Muscle layer of colon (tissue), 2 donors: Measurements from ENCODE around the gene ELOVL7.

Source experiments
- H3K27ac ChIP-seq: one replicate; pipeline ENCODE4 v1.7.0; 2013; ENCODE audit warnings: low read depth, mild to moderate bottlenecking, low read length, moderate library complexity
- H3K27me3 ChIP-seq, 2 donors: one replicate each; pipeline ENCODE4 v1.7.0; 2013; ENCODE audit warnings: low read length in 2 of 2, mild to moderate bottlenecking in 2 of 2; ENCODE audit not compliant: insufficient read depth in 2 of 2, control insufficient read depth in 1 of 2
- H3K36me3 ChIP-seq: one replicate; pipeline ENCODE4 v1.7.0; 2013; ENCODE audit warnings: mild to moderate bottlenecking, low read length; ENCODE audit not compliant: insufficient read depth
- H3K4me1 ChIP-seq: one replicate; pipeline ENCODE4 v1.7.0; 2013; ENCODE audit warnings: mild to moderate bottlenecking, low read length; ENCODE audit not compliant: insufficient read depth
- H3K4me3 ChIP-seq, 2 donors: one replicate each; pipeline ENCODE4 v1.7.0; 2013; ENCODE audit warnings: low read length in 2 of 2, low read depth in 1 of 2, mild to moderate bottlenecking in 1 of 2, moderate library complexity in 1 of 2
- H3K9ac ChIP-seq: one replicate; pipeline ENCODE4 v1.7.0; 2013; ENCODE audit warnings: low read length
- H3K9me3 ChIP-seq: one replicate; pipeline ENCODE4 v1.7.0; 2013; ENCODE audit warnings: mild to moderate bottlenecking, low read length
- donor health status: abdominal sarcoma.
- donor health status: Adenocarcinoma of cecum.

ELOVL7 gene

DNA sequence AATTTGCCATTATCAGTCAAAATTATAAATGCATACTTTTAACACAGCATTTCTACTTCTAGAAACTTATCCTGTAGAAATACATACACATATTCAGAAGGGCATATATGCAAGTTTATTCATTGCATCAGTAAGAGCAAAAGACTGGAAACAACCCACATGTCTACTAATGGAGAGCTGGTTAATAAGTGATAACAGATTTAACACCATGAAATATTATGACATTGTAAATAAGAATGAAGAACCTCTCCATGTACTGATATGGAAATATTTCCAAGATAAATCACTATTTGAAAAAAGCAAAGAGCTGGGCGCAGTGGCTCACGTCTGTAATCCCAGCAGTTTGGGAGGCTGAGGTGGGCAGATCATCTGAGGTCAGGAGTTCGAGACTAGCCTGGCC lies 54.5 kb downstream of the ELOVL7 start:
- no peaks in the 10 kb centered on the region for H3K36me3 ChIP-seq
- H3K27ac ChIP-seq: no peak overlapping the region
- H3K9me3 ChIP-seq: no peaks in the 10 kb centered on the region
- no peaks in the 10 kb centered on the region for H3K27me3 ChIP-seq
- H3K9ac ChIP-seq: no peak overlapping the region
- no peak overlapping the region for H3K4me3 ChIP-seq
- H3K4me1 ChIP-seq: no peaks in the 10 kb centered on the region

DNA sequence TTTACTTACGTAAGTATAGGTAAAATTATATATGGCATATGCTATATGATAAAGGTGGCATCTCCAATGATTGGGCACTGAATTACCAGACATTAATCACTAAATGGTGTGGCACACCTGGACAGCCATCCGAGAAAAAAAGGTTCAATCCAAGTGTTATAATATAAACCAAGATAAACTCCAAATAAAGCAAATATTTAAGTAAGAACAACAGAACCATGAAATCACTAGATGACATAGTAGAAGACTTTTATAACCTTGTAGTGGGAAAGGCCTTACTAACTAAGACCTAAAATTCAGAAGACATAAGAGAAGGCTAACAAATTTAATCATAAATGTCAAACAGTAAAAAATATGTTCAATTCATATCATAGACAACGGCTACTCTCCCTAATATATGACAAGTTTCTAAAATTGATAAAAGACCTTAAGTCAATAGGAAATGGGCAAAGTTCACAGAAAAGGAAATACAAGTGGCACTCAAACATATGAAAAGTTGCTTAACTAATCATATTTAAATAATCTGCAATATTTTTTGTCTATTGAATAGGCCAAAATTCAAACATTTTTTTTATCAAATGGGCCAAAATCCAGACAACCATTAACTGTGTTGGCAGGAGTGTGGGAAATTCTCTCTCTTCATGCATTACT lies 55.1 kb downstream of the ELOVL7 start:
- no peak overlapping the region for H3K4me3 ChIP-seq
- no peaks in the 10 kb centered on the region for H3K27me3 ChIP-seq
- no peaks in the 10 kb centered on the region for H3K36me3 ChIP-seq
- no peak overlapping the region for H3K9ac ChIP-seq
- H3K27ac ChIP-seq: no peak overlapping the region
- no peaks in the 10 kb centered on the region for H3K4me1 ChIP-seq
- H3K9me3 ChIP-seq: no peaks in the 10 kb centered on the region

DNA sequence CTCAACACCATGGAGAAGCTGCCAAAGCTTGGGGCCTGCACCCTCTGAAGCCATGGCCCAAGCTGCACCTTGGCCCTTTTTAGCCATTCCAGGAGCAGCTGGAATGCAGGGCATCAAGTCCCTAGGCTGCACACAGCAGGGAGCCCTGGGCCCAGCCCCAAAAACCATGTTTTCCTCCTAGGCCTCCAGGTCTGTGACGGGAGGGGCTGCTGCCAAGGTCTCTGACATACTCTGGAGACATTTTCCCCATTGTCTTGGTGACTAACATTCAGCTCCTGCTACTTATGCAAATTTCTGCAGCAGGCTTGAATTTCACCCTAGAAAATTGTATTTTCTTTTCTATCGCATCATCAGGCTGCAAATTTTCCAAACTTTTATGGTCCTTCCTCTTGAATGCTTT lies 64.6 kb downstream of the ELOVL7 start:
- Histone ChIP-seq H3K27ac (no peak overlapping the region), H3K4me1 (no peaks in the 10 kb centered on the region), H3K36me3 (no peaks in the 10 kb centered on the region), H3K9me3 (no peaks in the 10 kb centered on the region), H3K9ac (no peak overlapping the region), H3K4me3 (no peak overlapping the region), H3K27me3 (no peaks in the 10 kb centered on the region)

DNA sequence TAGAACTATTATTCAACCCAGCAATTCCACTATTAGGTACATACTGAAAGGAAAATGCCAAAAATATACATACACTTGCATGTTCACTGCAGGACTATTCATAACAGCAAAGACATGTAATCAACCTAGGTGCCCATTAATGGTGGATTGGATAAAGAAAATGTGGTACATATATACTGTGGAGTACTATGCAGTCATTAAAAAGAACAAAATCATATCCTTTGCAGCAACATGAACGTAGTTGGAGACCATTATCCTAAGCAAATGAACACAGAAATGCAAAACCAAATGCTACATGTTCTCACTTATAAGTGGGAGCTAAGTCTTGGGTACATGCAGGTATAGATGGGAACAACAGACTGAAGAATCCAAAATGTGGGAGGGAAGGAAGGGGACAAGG lies 67.7 kb downstream of the ELOVL7 start:
- Histone ChIP-seq H3K27ac (no peak overlapping the region), H3K9me3 (no peaks in the 10 kb centered on the region), H3K4me3 (no peak overlapping the region), H3K4me1 (no peaks in the 10 kb centered on the region), H3K27me3 (no peaks in the 10 kb centered on the region), H3K36me3 (no peaks in the 10 kb centered on the region), H3K9ac (no peak overlapping the region)

DNA sequence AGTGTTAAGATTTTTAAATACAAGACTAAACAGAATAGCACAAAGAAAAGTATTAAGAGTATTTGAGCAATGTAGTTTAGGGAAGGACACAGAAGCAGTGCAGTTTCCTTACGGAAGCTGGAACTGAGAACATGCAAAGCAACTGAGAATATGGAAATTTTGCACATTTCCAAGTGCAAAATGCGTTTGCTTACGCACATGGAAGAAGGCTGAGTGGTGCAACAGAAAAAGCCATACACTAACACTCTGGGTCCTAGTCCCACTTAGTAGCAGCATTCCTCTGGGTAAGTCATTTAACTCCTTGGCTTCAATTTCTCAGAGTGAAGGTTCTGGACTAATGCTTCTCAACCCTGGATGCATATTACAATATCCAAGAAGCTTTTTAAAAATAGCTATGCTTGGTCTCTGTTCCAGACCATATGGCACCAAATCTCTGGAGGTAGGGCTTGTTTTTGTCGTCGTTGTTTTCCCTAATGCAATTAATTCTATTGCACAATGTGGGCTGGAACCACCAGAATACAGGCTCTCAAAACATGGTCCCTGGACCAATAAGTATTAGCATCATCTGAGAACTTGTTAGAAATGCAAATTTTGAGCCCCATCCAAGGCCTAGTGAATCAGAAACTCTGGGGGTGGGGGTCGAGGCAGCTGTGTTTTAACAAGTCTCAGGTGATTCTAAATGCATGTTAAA lies 78.9 kb downstream of the ELOVL7 start:
- H3K9ac ChIP-seq: no peak overlapping the region

DNA sequence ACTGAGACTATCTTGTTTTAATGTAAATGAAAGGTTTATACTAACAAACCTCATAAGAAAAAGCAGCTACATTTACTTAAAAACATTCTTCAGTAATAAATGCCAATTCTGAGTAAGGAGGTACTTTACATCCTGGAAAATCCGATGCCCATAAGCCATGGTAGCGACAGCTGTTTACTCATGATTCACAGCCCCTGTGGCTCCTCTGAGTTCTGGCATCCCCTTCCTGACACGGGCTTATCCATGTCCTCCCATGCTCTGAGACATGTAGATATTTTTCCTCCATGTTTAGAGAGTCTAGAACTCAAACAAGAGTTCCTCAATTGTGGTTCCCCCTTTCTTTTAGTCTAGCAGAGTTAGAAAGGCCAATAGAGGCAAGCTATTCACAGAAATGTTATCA lies 81.0 kb downstream of the ELOVL7 start:
- no peak overlapping the region for H3K9ac ChIP-seq

More for the DNA sequence above, 78.9 kb downstream of the ELOVL7 start:
- Histone ChIP-seq H3K27me3 (no peaks in the 10 kb centered on the region), H3K36me3 (no peaks in the 10 kb centered on the region), H3K9me3 (no peaks in the 10 kb centered on the region), H3K27ac (no peak overlapping the region), H3K4me1 (no peaks in the 10 kb centered on the region), H3K4me3 (no peak overlapping the region)

DNA sequence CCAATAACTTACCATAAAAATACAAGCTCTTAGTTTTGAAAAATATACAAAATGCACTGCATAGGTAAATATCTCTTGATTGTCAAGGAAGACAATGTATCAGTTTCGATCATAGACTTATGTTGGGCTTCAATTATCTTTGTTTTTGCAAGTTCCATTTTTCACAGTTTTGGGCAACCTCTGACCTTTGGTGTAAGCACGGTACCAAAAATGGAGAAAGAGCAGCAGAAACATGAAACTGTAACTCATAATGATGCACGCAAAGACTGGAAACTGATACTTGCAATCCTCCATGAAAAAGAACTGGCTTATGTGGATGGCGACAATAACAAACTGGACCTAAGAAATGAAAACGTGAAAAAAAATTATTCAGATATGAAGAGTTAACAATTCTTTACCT lies 89.6 kb downstream of the ELOVL7 start:
- H3K4me1 ChIP-seq: no peaks in the 10 kb centered on the region
- no peak overlapping the region for H3K4me3 ChIP-seq
- H3K27ac ChIP-seq: no peak overlapping the region
- no peaks in the 10 kb centered on the region for H3K27me3 ChIP-seq
- no peak overlapping the region for H3K9ac ChIP-seq
- H3K36me3 ChIP-seq: no peaks in the 10 kb centered on the region
- H3K9me3 ChIP-seq: no peaks in the 10 kb centered on the region

More for the DNA sequence above, 81.0 kb downstream of the ELOVL7 start:
- Histone ChIP-seq H3K4me1 (no peaks in the 10 kb centered on the region), H3K9me3 (no peaks in the 10 kb centered on the region), H3K27me3 (no peaks in the 10 kb centered on the region), H3K4me3 (no peak overlapping the region), H3K36me3 (no peaks in the 10 kb centered on the region), H3K27ac (no peak overlapping the region)

DNA sequence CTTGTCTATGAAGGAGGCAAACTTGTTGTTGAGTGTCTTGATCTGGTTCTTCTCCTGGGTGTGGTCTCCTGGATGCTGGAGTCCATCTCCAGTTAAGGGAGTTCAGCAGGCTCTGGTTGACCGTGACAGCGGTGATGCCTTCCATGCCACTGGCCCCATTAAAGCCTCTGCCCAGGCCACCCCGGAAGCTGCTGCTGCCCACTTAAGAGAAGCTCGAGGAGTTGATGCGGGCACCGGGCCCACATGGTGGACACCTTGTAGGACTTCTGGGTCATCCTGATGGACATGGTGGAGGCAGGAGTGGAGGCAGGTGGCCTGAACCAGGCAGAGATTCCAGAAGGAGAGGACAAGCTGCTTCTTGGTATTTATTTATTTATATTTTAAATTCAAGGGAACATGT lies 99.4 kb downstream of the ELOVL7 start:
- no peaks in the 10 kb centered on the region for H3K4me1 ChIP-seq
- H3K9ac ChIP-seq: no peak overlapping the region
- no peaks in the 10 kb centered on the region for H3K9me3 ChIP-seq
- H3K4me3 ChIP-seq: no peak overlapping the region
- no peaks in the 10 kb centered on the region for H3K27me3 ChIP-seq
- no peak overlapping the region for H3K27ac ChIP-seq
- no peaks in the 10 kb centered on the region for H3K36me3 ChIP-seq

DNA sequence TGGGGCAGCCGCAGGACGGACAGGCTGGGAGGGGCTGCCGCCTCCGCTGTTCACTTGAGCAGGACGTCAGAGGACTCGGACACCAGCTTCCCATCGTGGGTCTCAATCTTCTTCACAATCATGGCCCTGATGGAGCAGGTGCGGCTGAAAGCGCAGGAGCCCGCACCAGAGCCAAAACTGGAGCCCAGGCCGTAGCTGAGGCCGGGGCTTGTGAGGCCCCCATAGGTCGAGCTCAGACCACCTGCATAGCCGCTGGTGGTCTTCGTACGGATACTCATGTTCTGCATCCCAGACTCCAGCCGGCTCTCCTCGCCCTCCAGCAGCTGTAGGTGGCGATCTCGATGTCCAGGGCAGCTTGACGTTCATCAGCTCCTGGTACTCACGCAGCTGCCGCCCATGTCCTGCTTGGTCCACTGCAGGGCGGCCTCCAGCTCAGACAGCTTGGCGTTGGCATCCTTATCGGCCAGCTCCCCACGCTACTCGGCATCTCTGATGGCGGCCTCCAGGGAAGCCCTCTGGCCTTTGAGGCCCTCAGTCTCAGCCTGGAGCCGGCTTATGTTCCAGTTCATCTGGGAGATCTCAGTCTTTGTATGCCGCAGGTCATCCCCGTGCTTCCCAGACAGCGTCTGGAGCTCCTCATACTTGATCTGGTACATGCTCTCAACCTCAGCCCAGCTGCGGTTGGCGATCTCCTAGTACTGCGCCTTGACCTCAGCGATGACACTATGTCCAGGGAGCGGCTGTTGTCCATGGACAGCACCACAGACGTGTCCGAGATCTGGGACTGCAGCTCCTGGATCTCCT lies 100.4 kb downstream of the ELOVL7 start:
- H3K4me3 ChIP-seq: no peak overlapping the region
- H3K36me3 ChIP-seq: no peaks in the 10 kb centered on the region
- no peaks in the 10 kb centered on the region for H3K27me3 ChIP-seq
- no peaks in the 10 kb centered on the region for H3K4me1 ChIP-seq
- H3K27ac ChIP-seq: no peak overlapping the region
- H3K9ac ChIP-seq: no peak overlapping the region
- no peaks in the 10 kb centered on the region for H3K9me3 ChIP-seq

DNA sequence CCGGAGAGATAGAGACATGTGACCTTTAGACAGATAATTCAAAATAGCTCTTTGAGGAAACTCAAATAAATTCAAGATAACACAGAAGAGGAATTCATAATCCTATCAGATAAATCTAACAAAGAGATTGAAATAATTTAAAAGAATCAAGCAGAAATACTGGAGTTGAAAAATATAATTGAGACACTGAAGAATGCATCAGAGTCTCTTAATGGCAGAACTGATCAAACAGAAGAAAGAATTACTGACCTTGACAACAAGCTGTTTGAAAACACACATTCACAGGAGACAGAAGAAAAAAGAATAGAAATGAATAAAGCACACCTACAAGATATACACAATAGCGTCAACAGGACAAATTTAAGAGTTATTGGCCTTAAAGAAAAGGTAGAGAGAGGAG lies 103.7 kb downstream of the ELOVL7 start:
- no peak overlapping the region for H3K9ac ChIP-seq
- no peak overlapping the region for H3K4me3 ChIP-seq
- no peak overlapping the region for H3K27ac ChIP-seq
- H3K9me3 ChIP-seq: no peaks in the 10 kb centered on the region
- H3K4me1 ChIP-seq: no peaks in the 10 kb centered on the region
- no peaks in the 10 kb centered on the region for H3K36me3 ChIP-seq
- H3K27me3 ChIP-seq: no peaks in the 10 kb centered on the region

DNA sequence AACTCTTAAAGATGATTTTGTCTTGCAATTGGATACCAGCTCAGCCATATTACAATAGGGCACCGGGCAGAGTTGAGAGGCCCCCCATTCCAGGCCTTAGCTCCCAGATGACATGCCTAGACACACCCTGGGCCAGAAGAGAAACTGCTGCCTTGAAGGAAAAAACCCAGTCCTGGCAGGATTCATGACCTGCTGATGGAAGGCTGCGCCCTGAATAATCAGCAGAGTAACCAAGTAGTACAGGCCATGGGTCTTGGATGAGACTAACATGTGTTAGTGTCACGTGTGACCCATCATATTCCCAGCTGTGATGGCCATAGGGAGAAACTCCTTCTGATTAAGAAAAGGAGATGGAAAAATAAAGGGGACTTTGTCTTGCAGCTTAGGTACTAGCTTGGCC lies 105.1 kb downstream of the ELOVL7 start:
- H3K9me3 ChIP-seq: no peaks in the 10 kb centered on the region
- no peaks in the 10 kb centered on the region for H3K27me3 ChIP-seq
- no peak overlapping the region for H3K9ac ChIP-seq
- no peaks in the 10 kb centered on the region for H3K36me3 ChIP-seq
- H3K4me3 ChIP-seq: no peak overlapping the region
- H3K27ac ChIP-seq: no peak overlapping the region
- H3K4me1 ChIP-seq: no peaks in the 10 kb centered on the region
